GM19328 (cell line): ENCODE measurements around the gene BHLHE40.
"Not testable (repeated sequence)": the region's sequence is repeated elsewhere in the genome, so short reads cannot be mapped to it uniquely, and the experiment has no call there.

Experiments
- ATAC-seq: cut with Tn5 transposase; IDR thresholded peaks from one replicate; pipeline ENCODE4 v1.9.1; 2021; ENCODE audit warnings: mild to moderate bottlenecking, moderate library complexity; ENCODE audit not compliant: unreplicated experiment

BHLHE40 gene

GRCh38 chr3:4959180-4959579 lies 20.1 kb upstream of the BHLHE40 start:
- ATAC-seq = no peak

- ATAC-seq = not testable (repeated sequence)
Observed at GRCh38 chr3:4961865-4962264, 17.4 kb upstream of the BHLHE40 start.

GRCh38 chr3:4963669-4964570 lies 15.3 kb upstream of the BHLHE40 start:
- no peak for ATAC-seq

- not testable (repeated sequence) for ATAC-seq
Observed at GRCh38 chr3:4966006-4966405, 13.2 kb upstream of the BHLHE40 start.

- not testable (repeated sequence) for ATAC-seq
Observed at GRCh38 chr3:4967683-4968082, 11.6 kb upstream of the BHLHE40 start.

- ATAC-seq = not testable (repeated sequence)
Observed at GRCh38 chr3:4971437-4971836, 7.8 kb upstream of the BHLHE40 start.

- no peak for ATAC-seq
Observed at GRCh38 chr3:4971838-4972237, 7.4 kb upstream of the BHLHE40 start.

- ATAC-seq = no peak
Observed at GRCh38 chr3:4972652-4973643, 6.3 kb upstream of the BHLHE40 start.

- ATAC-seq = no peak
Observed at GRCh38 chr3:4974154-4974553, 5.1 kb upstream of the BHLHE40 start.

GRCh38 chr3:4976109-4976508 lies 3.1 kb upstream of the BHLHE40 start:
- ATAC-seq = no peak

- peak; percentile 27 for ATAC-seq
Observed at GRCh38 chr3:4977001-4977852, 2.0 kb upstream of the BHLHE40 start.

GRCh38 chr3:4977853-4978203 lies 1.4 kb upstream of the BHLHE40 start:
- no peak for ATAC-seq

- peak; percentile 40 for ATAC-seq
Observed at GRCh38 chr3:4978204-4978965, 852 bp upstream of the BHLHE40 start.

GRCh38 chr3:4978966-4979427 lies 240 bp upstream of the BHLHE40 start:
- peak; percentile 37 for ATAC-seq

- ATAC-seq = no peak
Observed at GRCh38 chr3:4980229-4981203, 1.3 kb downstream of the BHLHE40 start.

GRCh38 chr3:4981294-4981664 lies 2.0 kb downstream of the BHLHE40 start:
- no peak for ATAC-seq

- no peak for ATAC-seq
Observed at GRCh38 chr3:4981665-4982494, 2.6 kb downstream of the BHLHE40 start.
